H1 (cell line): Measurements from ENCODE around the gene S100A4. TPM values are rescaled to one million over a fixed set of nuclear protein-coding genes. Genes with fewer than 3 reads are reported as not detected.

Experiments
- CTCF ChIA-PET: fragments of 300-600 bp; sonication (Branson Sonifier 250); formaldehyde crosslinking; loops from one replicate; lab custom pipeline; 2021; ENCODE audit not compliant: partially characterized antibody; lab: Charles Lee
- POLR2A ChIA-PET: fragments of 300-600 bp; sonication (Branson Sonifier 250); formaldehyde crosslinking; loops from one replicate; lab custom pipeline; 2021; ENCODE audit warnings: inconsistent platforms; ENCODE audit not compliant: partially characterized antibody; lab: Charles Lee
- DNase-seq, 2 experiments: peaks; one replicate each; pipeline versions ENCODE4 v3.0.0 to v3.0.0-alpha.2; 2010 to 2022; ENCODE audit warnings: low spot score in 2 of 2, low read depth in 1 of 2, mixed read lengths in 1 of 2
- FAIRE-seq: peaks from 2 replicates; lab custom pipeline; 2011; peaks lifted over from hg19 to GRCh38; lab: Jason Lieb, UNC
- H2AFZ ChIP-seq: 2 replicates; pipeline ENCODE4 v1.8.1; 2012; ENCODE audit warnings: low read length, inconsistent platforms
- H2AK5ac ChIP-seq: 2 replicates; pipeline ENCODE4 v1.6.1; 2013; ENCODE audit warnings: low read depth, low read length
- H2BK120ac ChIP-seq: replicated peaks from 2 replicates; pipeline ENCODE3; 2013; ENCODE audit warnings: low read depth, low read length, inconsistent platforms
- H2BK12ac ChIP-seq: 2 replicates; pipeline ENCODE4 v1.6.1; 2013; ENCODE audit warnings: low read depth, low read length
- H2BK15ac ChIP-seq: 2 replicates; pipeline ENCODE4 v1.6.1; 2013; ENCODE audit warnings: low read length
- H2BK20ac ChIP-seq: 2 replicates; pipeline ENCODE4 v1.6.1; 2013; ENCODE audit warnings: low read length
- H2BK5ac ChIP-seq: 2 replicates; pipeline ENCODE4 v1.6.1; 2013; ENCODE audit warnings: low read depth, low read length
- H3K14ac ChIP-seq: 2 replicates; pipeline ENCODE4 v1.6.1; 2013; ENCODE audit warnings: inconsistent platforms; ENCODE audit not compliant: insufficient read length
- H3K18ac ChIP-seq: 2 replicates; pipeline ENCODE4 v1.6.1; 2013; ENCODE audit warnings: low read length; ENCODE audit errors: extremely low read depth
- H3K23ac ChIP-seq: 2 replicates; pipeline ENCODE4 v1.6.1; 2013; ENCODE audit warnings: inconsistent platforms; ENCODE audit not compliant: insufficient read length
- H3K23me2 ChIP-seq: 2 replicates; pipeline ENCODE4 v1.6.1; 2013; ENCODE audit warnings: low read depth, low read length
- H3K27ac ChIP-seq: 2 replicates; pipeline ENCODE4 v1.6.1; 2011; ENCODE audit warnings: low read depth, low read length, inconsistent platforms
- H3K27me3 ChIP-seq, 4 experiments: replicated peaks in 1 of 4; 1 replicate in 1 of 4; 2 replicates in 3 of 4; pipeline versions ENCODE4 v1.6.1 to v1.8.1; 2011 to 2013; ENCODE audit warnings: low read length in 3 of 4, mild to moderate bottlenecking in 3 of 4, inconsistent platforms in 2 of 4, mixed read lengths in 2 of 4, moderate library complexity in 1 of 4; ENCODE audit not compliant: control insufficient read depth in 3 of 4, insufficient read depth in 3 of 4; ENCODE audit errors: extremely low read depth in 1 of 4
- H3K36me3 ChIP-seq, 4 experiments: 2 replicates each; pipeline versions ENCODE4 v1.6.1 to v1.8.1; 2011 to 2013; ENCODE audit warnings: mild to moderate bottlenecking in 4 of 4, low read length in 3 of 4, moderate library complexity in 2 of 4, control low read depth in 1 of 4, inconsistent platforms in 1 of 4; ENCODE audit not compliant: insufficient read depth in 4 of 4, control insufficient read depth in 2 of 4
- H3K4ac ChIP-seq: replicated peaks from 2 replicates; pipeline ENCODE3; 2013; ENCODE audit warnings: low read length, low read depth, mixed read lengths, inconsistent platforms; ENCODE audit not compliant: insufficient read length
- H3K4me1 ChIP-seq, 4 experiments: replicated peaks in 1 of 4; 1 replicate in 1 of 4; 2 replicates in 3 of 4; pipeline versions ENCODE4 v1.6.1 to v1.8.1; 2011 to 2013; ENCODE audit warnings: low read length in 3 of 4, inconsistent platforms in 2 of 4, mixed read lengths in 1 of 4; ENCODE audit not compliant: insufficient read depth in 4 of 4, control insufficient read depth in 3 of 4
- H3K4me2 ChIP-seq, 2 experiments: 2 replicates each; pipeline versions ENCODE4 v1.6.1 to v1.8.1; 2011 to 2013; ENCODE audit warnings: low read depth in 2 of 2, low read length in 2 of 2, control low read depth in 1 of 2, inconsistent platforms in 1 of 2, mild to moderate bottlenecking in 1 of 2; ENCODE audit not compliant: insufficient read depth in 1 of 2
- H3K4me3 ChIP-seq, 4 experiments: fragments of 200-600, 300-600 bp in 1 of 4; sonication (generic), shearing (Covaris generic), sonication (Bioruptor Twin) in 1 of 4; 2 replicates each; pipeline versions ENCODE4 v1.5.1 to v1.8.1; 2011 to 2016; ENCODE audit warnings: low read length in 4 of 4, low read depth in 3 of 4, control low read depth in 2 of 4, inconsistent platforms in 2 of 4, mild to moderate bottlenecking in 2 of 4, mixed read lengths in 1 of 4, moderate library complexity in 1 of 4; ENCODE audit not compliant: insufficient read depth in 2 of 4; ENCODE audit errors: extremely low read depth in 1 of 4
- H3K56ac ChIP-seq: replicated peaks from 2 replicates; pipeline ENCODE3; 2013; ENCODE audit warnings: low read depth, mild to moderate bottlenecking, mixed read lengths, low read length, inconsistent platforms; ENCODE audit not compliant: insufficient read length
- H3K79me1 ChIP-seq: 2 replicates; pipeline ENCODE4 v1.6.1; 2013; ENCODE audit warnings: low read depth, low read length, control low read depth
- H3K79me2 ChIP-seq, 2 experiments: 2 replicates each; pipeline versions ENCODE4 v1.6.1 to v1.8.1; 2012 to 2013; ENCODE audit warnings: low read length in 2 of 2, mild to moderate bottlenecking in 2 of 2, inconsistent platforms in 1 of 2; ENCODE audit not compliant: insufficient read depth in 2 of 2, control insufficient read depth in 1 of 2
- H3K9ac ChIP-seq, 4 experiments: replicated peaks in 1 of 4; 1 replicate in 1 of 4; 2 replicates in 3 of 4; pipeline versions ENCODE4 v1.6.1 to v1.8.1; 2011 to 2013; ENCODE audit warnings: low read depth in 3 of 4, low read length in 3 of 4, control low read depth in 2 of 4, mild to moderate bottlenecking in 2 of 4, moderate library complexity in 2 of 4, inconsistent platforms in 1 of 4; ENCODE audit errors: extremely low read depth in 1 of 4
- H3K9me3 ChIP-seq, 2 experiments: 2 replicates each; pipeline versions ENCODE4 v1.6.1 to v1.8.1; 2012 to 2013; ENCODE audit warnings: mild to moderate bottlenecking in 2 of 2, moderate library complexity in 2 of 2, control low read depth in 1 of 2, inconsistent platforms in 1 of 2, low read depth in 1 of 2, low read length in 1 of 2, mixed read lengths in 1 of 2; ENCODE audit not compliant: insufficient read depth in 2 of 2
- H4K20me1 ChIP-seq, 2 experiments: replicated peaks in 1 of 2; 2 replicates each; pipeline versions ENCODE3 to v1.8.1; 2011 to 2013; ENCODE audit warnings: inconsistent platforms in 2 of 2, low read length in 2 of 2, mild to moderate bottlenecking in 1 of 2; ENCODE audit not compliant: insufficient read depth in 2 of 2, control insufficient read depth in 1 of 2
- H4K5ac ChIP-seq: 2 replicates; pipeline ENCODE4 v1.6.1; 2013; ENCODE audit warnings: low read length, low read depth, mixed read lengths, inconsistent platforms; ENCODE audit not compliant: insufficient read length
- H4K8ac ChIP-seq: 2 replicates; pipeline ENCODE4 v1.8.0; 2013; ENCODE audit warnings: mild to moderate bottlenecking, moderate library complexity, low read length, inconsistent platforms; ENCODE audit not compliant: insufficient read depth; ENCODE audit errors: extremely low read depth
- H4K91ac ChIP-seq: replicated peaks from 2 replicates; pipeline ENCODE3; 2013; ENCODE audit warnings: low read length, mixed read lengths, inconsistent platforms; ENCODE audit not compliant: insufficient read length
- CBX5 ChIP-seq: fragments of 300-800, 300-1000 bp; sonication (generic); IDR thresholded peaks from 2 replicates; pipeline ENCODE4 v1.7.1; 2016; ENCODE audit warnings: antibody characterized with exemption, low read length, low read depth
- CTCF ChIP-seq, 3 experiments: IDR thresholded peaks; 1 replicate in 2 of 3; 2 replicates in 1 of 3; pipeline versions ENCODE4 v1.5.1 to v1.6.1; 2011; ENCODE audit warnings: low read length in 3 of 3, mild to moderate bottlenecking in 3 of 3, inconsistent platforms in 2 of 3, low read depth in 1 of 3, moderate library complexity in 1 of 3; ENCODE audit not compliant: insufficient read depth in 1 of 3; ENCODE audit errors: control extremely low read depth in 1 of 3
- JUND ChIP-seq: IDR thresholded peaks from 2 replicates; pipeline ENCODE4 v1.6.1; 2011; ENCODE audit warnings: mild to moderate bottlenecking, improper control_type of control experiment, low read length
- KDM4A ChIP-seq: IDR thresholded peaks from one replicate; pipeline ENCODE4 v1.7.1; 2012; ENCODE audit warnings: low read depth, mild to moderate bottlenecking, moderate library complexity, low read length, inconsistent platforms; ENCODE audit not compliant: severe bottlenecking
- POLR2A ChIP-seq, 2 experiments: IDR thresholded peaks; 1 replicate in 1 of 2; 2 replicates in 1 of 2; pipeline ENCODE4 v1.6.1; 2011; ENCODE audit warnings: low read depth in 2 of 2, low read length in 2 of 2, mild to moderate bottlenecking in 2 of 2; ENCODE audit errors: control extremely low read depth in 1 of 2
- RAD21 ChIP-seq, 2 experiments: IDR thresholded peaks in 1 of 2; conservative IDR thresholded peaks in 1 of 2; 2 replicates each; pipeline ENCODE4 v1.6.1; 2011; ENCODE audit warnings: low read depth in 2 of 2, low read length in 2 of 2, improper control_type of control experiment in 1 of 2, inconsistent platforms in 1 of 2, mild to moderate bottlenecking in 1 of 2, moderate library complexity in 1 of 2
- SUZ12 ChIP-seq: fragments of 200-600 bp; sonication (generic); IDR thresholded peaks from 2 replicates; pipeline ENCODE4 v1.6.1; 2012; ENCODE audit warnings: mild to moderate bottlenecking, inconsistent platforms, low read length, moderate library complexity, mixed read lengths
- USF2 ChIP-seq: IDR thresholded peaks from 2 replicates; pipeline ENCODE4 v1.6.1; 2011; ENCODE audit warnings: low read length, improper control_type of control experiment
- YY1 ChIP-seq: IDR thresholded peaks from 2 replicates; pipeline ENCODE4 v1.6.1; 2011; ENCODE audit warnings: low read depth, mild to moderate bottlenecking, low read length
- WGBS, 2 experiments: shearing (Covaris generic) in 1 of 2; methylation state at CpG; one replicate each; pipeline versions ENCODE4 v1.1.6 to v1.1.7; 2013 to 2015; ENCODE audit warnings: low lambda C conversion rate in 2 of 2, mixed read lengths in 2 of 2, inconsistent platforms in 1 of 2, low coverage in 1 of 2, missing lambda C conversion rate in 1 of 2; ENCODE audit not compliant: insufficient replicate concordance in 2 of 2, insufficient coverage in 1 of 2, insufficient read length in 1 of 2; ENCODE audit errors: extremely low coverage in 1 of 2, missing lambda C conversion rate in 1 of 2; 5-methylcytosine and 5-hydroxymethylcytosine counted together
- polyA plus RNA-seq, 7 experiments: library from polyadenylated mRNA; depleted of rRNA in 3 of 7; stranded (reverse) in 5 of 7; unstranded in 2 of 7; fragments of >200 nt in 5 of 7; fragments of 200-250 nt in 2 of 7; gene quantifications; 1 replicate in 5 of 7; 2 replicates in 1 of 7; 4 replicates in 1 of 7; pipeline versions ENCODE4 v1.2.1 to v1.2.3, GENCODE V29; 2011 to 2013; ENCODE audit warnings: missing spikeins in 2 of 7, mixed read lengths in 2 of 7
- total RNA-seq: library from RNA; stranded (reverse); fragmentation: NEBNext Ultra II Directional; extraction: Animal tissue kit (Norgen Biotek cat#: 25700); gene quantifications from 2 replicates; pipeline ENCODE4 v1.2.1, GENCODE V29; 2021

S100A4 gene
- total and polyA plus RNA-seq, 2 of the 8 experiments (the other 6 are each of a cell fraction or from before 2014, with no cell fraction given): 36.3 to 85.4 TPM

GRCh38 chr1:153495536-153495935, 50.1 kb downstream of the S100A4 start:
- peak overlapping the region; percentile 65; the same call in 1 of the 2 replicates for H2AFZ ChIP-seq
- H2BK15ac ChIP-seq: no peak overlapping the region
- H4K8ac ChIP-seq: 0 out of 2 replicates have a peak overlapping the region, but pooled peaks have one; percentile 51
- H3K23ac ChIP-seq: no peak overlapping the region
- no peaks in the 10 kb centered on the region for H3K27me3 ChIP-seq
- H4K5ac ChIP-seq: no peak overlapping the region
- H3K23me2 ChIP-seq: no peaks in the 10 kb centered on the region
- CTCF ChIA-PET: interaction anchor here (0.6 to 21.4 kb wide), 48 partner anchors 9 to 300 kb away, joined by 3 to 360 read pairs (median 6); partner anchors contain the start of genes PGLYRP4, S100A1, S100A13 and S100A2
- H3K56ac ChIP-seq: no peak overlapping the region
- 0 out of 2 replicates have a peak overlapping the region, but pooled peaks have one; percentile 38 for H3K27ac ChIP-seq
- no peaks in the 10 kb centered on the region for H3K79me2 ChIP-seq
- no peak overlapping the region for H2BK120ac ChIP-seq
- H4K91ac ChIP-seq: no peak overlapping the region
- no peak overlapping the region for H3K14ac ChIP-seq
- H3K9me3 ChIP-seq: no peaks in the 10 kb centered on the region
- POLR2A ChIA-PET: interaction anchor here (1.4 to 3.2 kb wide), 3 partner anchors 10 to 131 kb away, joined by 4 to 14 read pairs (median 5); partner anchors contain the start of gene S100A13
- H2BK20ac ChIP-seq: no peak overlapping the region
- no peak overlapping the region for H3K4me3 ChIP-seq
- H3K4ac ChIP-seq: no peak overlapping the region
- H3K9ac ChIP-seq: no peak overlapping the region
- no peak overlapping the region for H3K18ac ChIP-seq
- H4K20me1 ChIP-seq: no peaks in the 10 kb centered on the region
- WGBS, 2 experiments: 86% methylated on average over 6 of the region's 6 CpGs; no CpG with 5 or more reads in 1 of the 2 experiments
- no peak for FAIRE-seq
- no peak for DNase-seq
- peak overlapping the region; percentile 10; the same call in 1 of the 2 replicates for H2BK5ac ChIP-seq
- 0 out of 4 replicates have a peak overlapping the region, but pooled peaks of 1 of the 2 experiments have one; percentile 15 for H3K4me2 ChIP-seq
- no peak overlapping the region for H2AK5ac ChIP-seq
- peak overlapping the region; percentile 82 for H2BK12ac ChIP-seq
- no peaks in the 10 kb centered on the region for H3K79me1 ChIP-seq
- H3K36me3 ChIP-seq: no peaks in the 10 kb centered on the region
- H3K4me1 ChIP-seq: peaks cover 0 to 6% (median 2%) of the 10 kb centered on the region in 4 experiments; a peak in 4 of 7 replicates
- no peak for TF ChIP-seq SUZ12
- no peak for TF ChIP-seq USF2
- no peak for TF ChIP-seq POLR2A (IDR thresholded peaks at IDR 0.05; ENCODE audit: control extremely low read depth in 1 of 2, low read depth in 2 of 2, low read length in 2 of 2)
- no peak for TF ChIP-seq RAD21 (IDR thresholded peaks at IDR 0.05 in 1 of 2, conservative IDR thresholded peaks at IDR 0.05 in 1 of 2; ENCODE audit: low read depth in 2 of 2, low read length in 2 of 2)
- TF ChIP-seq YY1: no peak
- TF ChIP-seq KDM4A: no peak
- no peak for TF ChIP-seq CBX5
- no peak for TF ChIP-seq CTCF (IDR thresholded peaks at IDR 0.05; ENCODE audit: control extremely low read depth in 1 of 3, insufficient read depth in 1 of 3, low read depth in 1 of 3, low read length in 3 of 3)
- TF ChIP-seq JUND: no peak
